Thyroid gland (tissue), 4 donors: Measurements from ENCODE around the gene DYNLT3. TPM values are rescaled to one million over a fixed set of nuclear protein-coding genes. Genes with fewer than 3 reads are reported as not detected.

Experiments
- DNase-seq, 2 donors: peaks; one replicate each; pipeline ENCODE4 v3.0.0-alpha.2; 2019
- H3K27ac ChIP-seq, 3 donors: fragments of 200-600 bp; sonication (generic); 1 replicate in 2 of 3; 2 replicates in 1 of 3; pipeline ENCODE4 v1.5.1; 2016 to 2019; ENCODE audit warnings: mild to moderate bottlenecking in 1 of 3, moderate library complexity in 1 of 3
- H3K27me3 ChIP-seq: fragments of 200-600 bp; sonication (generic); one replicate; pipeline ENCODE4 v1.5.1; 2019
- H3K36me3 ChIP-seq, 2 donors: fragments of 200-600 bp; sonication (generic); one replicate each; pipeline ENCODE4 v1.5.1; 2016 to 2019
- H3K4me1 ChIP-seq, 2 donors: fragments of 200-600 bp; sonication (generic); one replicate each; pipeline ENCODE4 v1.5.1; 2017 to 2019
- H3K4me3 ChIP-seq, 3 donors: fragments of 200-600 bp; sonication (generic); replicated peaks in 1 of 3; 1 replicate in 2 of 3; 2 replicates in 1 of 3; pipeline ENCODE4 v1.5.1; 2016; ENCODE audit warnings: mild to moderate bottlenecking in 1 of 3
- H3K9me3 ChIP-seq: fragments of 200-600 bp; sonication (generic); one replicate; pipeline ENCODE4 v1.5.1; 2017
- POLR2A ChIP-seq, 2 donors: fragments of 450-650 bp; IDR thresholded peaks; one replicate each; pipeline ENCODE4 v1.6.1; 2017; ENCODE audit warnings: antibody characterized with exemption in 2 of 2, mild to moderate bottlenecking in 2 of 2, moderate library complexity in 1 of 2
- WGBS, 2 donors: methylation state at CpG; one replicate each; pipeline ENCODE4 v1.1.5; 2017; 5-methylcytosine and 5-hydroxymethylcytosine counted together
- intact Hi-C: fragments of 100-400 bp; cut with DNase I; formaldehyde crosslinking; loops from one replicate; pipeline ENCODE4 v1.15.1; 2023
- total RNA-seq, 4 donors: library from RNA; depleted of rRNA; stranded (reverse); fragments of >200 nt; gene quantifications; one replicate each; pipeline ENCODE4 v1.2.3, GENCODE V29; 2016
- TF ChIP-seq, protein P1 (sequence below), 6 experiments: fragments of 200-600 bp in 3 of 6; fragments of 450-650 bp in 3 of 6; sonication (generic) in 3 of 6; IDR thresholded peaks; one replicate each; pipeline ENCODE4 v1.5.1; 2016 to 2019; ENCODE audit warnings: antibody characterized with exemption in 6 of 6, mild to moderate bottlenecking in 2 of 6, inconsistent platforms in 1 of 6, moderate library complexity in 1 of 6

The DYNLT3 gene
- total RNA-seq, 4 donors from 2014 or later: 23.7 to 42.7 (median 32.5) TPM

GRCh38 chrX:37818031-37818430 lies 29.3 kb downstream of the DYNLT3 start:
- intact Hi-C loops: no loop called here
- no peak for TF ChIP-seq POLR2A (IDR thresholded peaks at IDR 0.05)
- TF ChIP-seq, protein P1, sequence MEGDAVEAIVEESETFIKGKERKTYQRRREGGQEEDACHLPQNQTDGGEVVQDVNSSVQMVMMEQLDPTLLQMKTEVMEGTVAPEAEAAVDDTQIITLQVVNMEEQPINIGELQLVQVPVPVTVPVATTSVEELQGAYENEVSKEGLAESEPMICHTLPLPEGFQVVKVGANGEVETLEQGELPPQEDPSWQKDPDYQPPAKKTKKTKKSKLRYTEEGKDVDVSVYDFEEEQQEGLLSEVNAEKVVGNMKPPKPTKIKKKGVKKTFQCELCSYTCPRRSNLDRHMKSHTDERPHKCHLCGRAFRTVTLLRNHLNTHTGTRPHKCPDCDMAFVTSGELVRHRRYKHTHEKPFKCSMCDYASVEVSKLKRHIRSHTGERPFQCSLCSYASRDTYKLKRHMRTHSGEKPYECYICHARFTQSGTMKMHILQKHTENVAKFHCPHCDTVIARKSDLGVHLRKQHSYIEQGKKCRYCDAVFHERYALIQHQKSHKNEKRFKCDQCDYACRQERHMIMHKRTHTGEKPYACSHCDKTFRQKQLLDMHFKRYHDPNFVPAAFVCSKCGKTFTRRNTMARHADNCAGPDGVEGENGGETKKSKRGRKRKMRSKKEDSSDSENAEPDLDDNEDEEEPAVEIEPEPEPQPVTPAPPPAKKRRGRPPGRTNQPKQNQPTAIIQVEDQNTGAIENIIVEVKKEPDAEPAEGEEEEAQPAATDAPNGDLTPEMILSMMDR (IDR thresholded peaks at IDR 0.05): no peak
- WGBS, 2 donors: 78 to 82% methylated on average over 2 of the region's 2 CpGs

GRCh38 chrX:37817579-37817978 lies 29.8 kb downstream of the DYNLT3 start:
- WGBS, 2 donors: 56 to 67% methylated on average over 3 of the region's 3 CpGs
- no peak overlapping the region for H3K27ac ChIP-seq
- TF ChIP-seq POLR2A (IDR thresholded peaks at IDR 0.05): no peak
- TF ChIP-seq, protein P1 (IDR thresholded peaks at IDR 0.05): no peak
- H3K4me3 ChIP-seq: no peak overlapping the region
- no peak for DNase-seq
- no peaks in the 10 kb centered on the region for H3K4me1 ChIP-seq
- no peaks in the 10 kb centered on the region for H3K36me3 ChIP-seq
- H3K9me3 ChIP-seq: no peaks in the 10 kb centered on the region
- intact Hi-C loops: no loop called here
- H3K27me3 ChIP-seq: no peaks in the 10 kb centered on the region

More at GRCh38 chrX:37818031-37818430, 29.3 kb downstream of the DYNLT3 start:
- Histone ChIP-seq H3K36me3 (no peaks in the 10 kb centered on the region), H3K27ac (no peak overlapping the region), H3K27me3 (no peaks in the 10 kb centered on the region), H3K4me3 (no peak overlapping the region), H3K9me3 (no peaks in the 10 kb centered on the region), H3K4me1 (no peaks in the 10 kb centered on the region)
- DNase-seq: no peak

GRCh38 chrX:37817176-37817575 lies 30.2 kb downstream of the DYNLT3 start:
- intact Hi-C loops: no loop called here
- WGBS, 2 donors: 89 to 97% methylated on average over 2 of the region's 2 CpGs
- H3K36me3 ChIP-seq: no peaks in the 10 kb centered on the region
- TF ChIP-seq, protein P1 (IDR thresholded peaks at IDR 0.05): no peak
- no peak for TF ChIP-seq POLR2A (IDR thresholded peaks at IDR 0.05)
- no peaks in the 10 kb centered on the region for H3K9me3 ChIP-seq
- H3K27me3 ChIP-seq: no peaks in the 10 kb centered on the region
- H3K4me3 ChIP-seq: no peak overlapping the region
- DNase-seq: no peak
- H3K4me1 ChIP-seq: no peaks in the 10 kb centered on the region
- no peak overlapping the region for H3K27ac ChIP-seq

GRCh38 chrX:37816766-37817165 lies 30.6 kb downstream of the DYNLT3 start:
- no peak for DNase-seq
- Histone ChIP-seq H3K27me3 (no peaks in the 10 kb centered on the region), H3K27ac (no peak overlapping the region), H3K4me3 (no peak overlapping the region), H3K9me3 (no peaks in the 10 kb centered on the region), H3K36me3 (no peaks in the 10 kb centered on the region), H3K4me1 (no peaks in the 10 kb centered on the region)
- 88 to 95% methylated on average over 4 of the region's 4 CpGs for WGBS, 2 donors
- no peak for TF ChIP-seq POLR2A (IDR thresholded peaks at IDR 0.05)
- TF ChIP-seq, protein P1 (IDR thresholded peaks at IDR 0.05): no peak
- intact Hi-C loops: no loop called here

DNA sequence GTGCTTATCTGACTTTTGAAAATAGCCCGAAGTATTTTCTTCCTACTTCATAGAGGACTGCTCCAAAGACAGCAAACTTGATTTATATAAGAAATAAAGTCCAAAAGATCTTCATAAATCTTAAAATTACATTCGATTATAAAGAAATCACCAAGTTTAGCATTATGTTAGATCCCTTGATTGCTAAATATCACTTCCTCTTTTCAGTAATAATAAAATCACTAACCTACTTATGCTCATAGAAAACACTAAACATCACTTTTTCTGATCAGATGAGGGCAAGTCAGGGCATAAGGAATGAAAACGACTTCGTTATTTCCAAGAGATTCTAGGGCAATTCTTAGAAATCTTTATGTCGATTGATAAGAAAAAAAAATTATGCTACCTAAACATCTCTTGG lies 32.0 kb downstream of the DYNLT3 start:
- 77 to 80% methylated on average over 5 of the region's 5 CpGs for WGBS, 2 donors
- no peaks in the 10 kb centered on the region for H3K9me3 ChIP-seq
- no peak overlapping the region for H3K27ac ChIP-seq
- DNase-seq: no peak
- no peaks in the 10 kb centered on the region for H3K4me1 ChIP-seq
- H3K27me3 ChIP-seq: no peaks in the 10 kb centered on the region
- H3K36me3 ChIP-seq: no peaks in the 10 kb centered on the region
- intact Hi-C loops: no loop called here
- TF ChIP-seq, protein P1 (IDR thresholded peaks at IDR 0.05): no peak
- no peak for TF ChIP-seq POLR2A (IDR thresholded peaks at IDR 0.05)
- H3K4me3 ChIP-seq: no peak overlapping the region
